AG04450 (cell line): ENCODE results near the gene MMP24. TPM values are rescaled to one million over a fixed set of nuclear protein-coding genes. Genes with fewer than 3 reads are reported as not detected.

Experiments used
- CTCF ChIA-PET: fragments of 300-600, 350-600 bp; formaldehyde crosslinking; extraction: SDS; loops from one replicate; lab custom pipeline; 2022; ENCODE audit warnings: antibody characterized with exemption, inconsistent platforms; lab: Charles Lee
- POLR2A ChIA-PET: fragments of 350-600 bp; formaldehyde crosslinking; extraction: SDS; loops from one replicate; lab custom pipeline; 2021; ENCODE audit warnings: antibody characterized with exemption, inconsistent platforms; lab: Yijun Ruan, JAX
- DNase-seq: peaks from one replicate; pipeline ENCODE4 v3.0.0-alpha.2; 2011; ENCODE audit warnings: low read depth, low spot score
- H3K27ac ChIP-seq: one replicate; pipeline ENCODE4 v1.5.1; 2012; ENCODE audit warnings: low read depth, low read length, control low read depth
- H3K27me3 ChIP-seq: one replicate; pipeline ENCODE4 v1.6.0; 2012; ENCODE audit warnings: low read length; ENCODE audit not compliant: control insufficient read depth, insufficient read depth
- H3K4me3 ChIP-seq: 2 replicates; pipeline ENCODE4 v1.5.1; 2011; ENCODE audit warnings: mild to moderate bottlenecking, low read depth, low read length, control low read depth
- H3K9me3 ChIP-seq: 2 replicates; pipeline ENCODE4 v1.5.1; 2012; ENCODE audit warnings: low read length; ENCODE audit not compliant: control insufficient read depth, insufficient read depth
- polyA plus RNA-seq: library from polyadenylated mRNA; depleted of rRNA; stranded (reverse); fragments of >200 nt; gene quantifications from 2 replicates; pipeline ENCODE4 v1.2.3, GENCODE V29; 2011
- TF ChIP-seq, protein P1 (sequence below): IDR thresholded peaks from 2 replicates; pipeline ENCODE4 v1.5.1; 2011; ENCODE audit warnings: low read depth, low read length, control low read depth, inconsistent platforms

The MMP24 gene
- polyA plus RNA-seq, 1 experiment: 0.40 TPM

- Histone ChIP-seq H3K4me3 (no peak overlapping the region), H3K27me3 (peaks cover 14% of the 10 kb centered on the region), H3K9me3 (peaks cover 5% of the 10 kb centered on the region; the same call in 1 of the 2 replicates), H3K27ac (no peak overlapping the region)
- ChIA-PET POLR2A (interaction anchor here (0.6 kb wide), 1 partner anchor 538 kb away, joined by 4 read pairs; no protein-coding TSS in a partner anchor), CTCF (interaction anchor here (0.6 to 1.0 kb wide), 2 partner anchors 23 to 32 kb away, joined by 3 to 12 read pairs; no protein-coding TSS in a partner anchor)
- TF ChIP-seq, protein P1, sequence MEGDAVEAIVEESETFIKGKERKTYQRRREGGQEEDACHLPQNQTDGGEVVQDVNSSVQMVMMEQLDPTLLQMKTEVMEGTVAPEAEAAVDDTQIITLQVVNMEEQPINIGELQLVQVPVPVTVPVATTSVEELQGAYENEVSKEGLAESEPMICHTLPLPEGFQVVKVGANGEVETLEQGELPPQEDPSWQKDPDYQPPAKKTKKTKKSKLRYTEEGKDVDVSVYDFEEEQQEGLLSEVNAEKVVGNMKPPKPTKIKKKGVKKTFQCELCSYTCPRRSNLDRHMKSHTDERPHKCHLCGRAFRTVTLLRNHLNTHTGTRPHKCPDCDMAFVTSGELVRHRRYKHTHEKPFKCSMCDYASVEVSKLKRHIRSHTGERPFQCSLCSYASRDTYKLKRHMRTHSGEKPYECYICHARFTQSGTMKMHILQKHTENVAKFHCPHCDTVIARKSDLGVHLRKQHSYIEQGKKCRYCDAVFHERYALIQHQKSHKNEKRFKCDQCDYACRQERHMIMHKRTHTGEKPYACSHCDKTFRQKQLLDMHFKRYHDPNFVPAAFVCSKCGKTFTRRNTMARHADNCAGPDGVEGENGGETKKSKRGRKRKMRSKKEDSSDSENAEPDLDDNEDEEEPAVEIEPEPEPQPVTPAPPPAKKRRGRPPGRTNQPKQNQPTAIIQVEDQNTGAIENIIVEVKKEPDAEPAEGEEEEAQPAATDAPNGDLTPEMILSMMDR: no peak
- no peak for DNase-seq
Measured at GRCh38 chr20:35240811-35241293, 14.4 kb downstream of the MMP24 start.

GRCh38 chr20:35243317-35243716, 16.8 kb downstream of the MMP24 start:
- CTCF ChIA-PET: no interaction called here
- TF ChIP-seq, protein P1: no peak
- Histone ChIP-seq H3K9me3 (no peaks in the 10 kb centered on the region), H3K27ac (no peak overlapping the region), H3K4me3 (no peak overlapping the region), H3K27me3 (peaks cover 15% of the 10 kb centered on the region)
- DNase-seq: no peak
- POLR2A ChIA-PET: no interaction called here

DNA sequence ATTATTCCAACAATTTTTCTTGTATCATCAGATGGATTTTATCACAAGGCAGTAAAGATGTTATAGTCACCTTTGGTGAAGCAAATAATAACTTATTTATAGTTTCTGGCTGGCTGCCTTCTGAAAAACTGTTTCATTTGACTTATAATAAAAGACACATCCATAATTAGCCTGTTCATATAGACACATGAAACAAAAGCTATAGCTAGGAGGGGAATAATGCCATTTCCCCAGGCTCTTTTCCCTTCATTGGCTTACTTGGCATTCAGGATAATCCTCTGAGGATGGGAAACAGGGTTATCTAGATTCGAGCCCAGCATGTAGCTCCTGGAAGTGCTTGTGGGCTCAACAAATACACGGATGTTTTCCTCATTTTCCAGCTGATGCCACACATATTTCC, 17.5 kb downstream of the MMP24 start:
- POLR2A ChIA-PET: no interaction called here
- CTCF ChIA-PET: interaction anchor here (1.2 kb wide), 1 partner anchor 35 kb away, joined by 3 read pairs; no protein-coding TSS in a partner anchor
- Histone ChIP-seq H3K27me3 (peaks cover 15% of the 10 kb centered on the region), H3K4me3 (no peak overlapping the region), H3K9me3 (no peaks in the 10 kb centered on the region), H3K27ac (no peak overlapping the region)
- TF ChIP-seq, protein P1: no peak
- DNase-seq: no peak

GRCh38 chr20:35246723-35247122, 20.2 kb downstream of the MMP24 start:
- POLR2A ChIA-PET: no interaction called here
- H3K4me3 ChIP-seq: no peak overlapping the region
- CTCF ChIA-PET: no interaction called here

More at GRCh38 chr20:35246723-35247122, 20.2 kb downstream of the MMP24 start:
- Histone ChIP-seq H3K27ac (no peak overlapping the region), H3K9me3 (no peaks in the 10 kb centered on the region), H3K27me3 (peaks cover 10% of the 10 kb centered on the region)
- DNase-seq: no peak
- TF ChIP-seq, protein P1: no peak
